WTC11 (cell line): ENCODE data around the gene MMP11. TPM values are rescaled to one million over a fixed set of nuclear protein-coding genes. Genes with fewer than 3 reads are reported as not detected.
A peak's percentile ranks its signal among the peaks of the same experiment; 100 is the strongest.

Experiments
- ATAC-seq: fragments of 200-7000 bp; cut with Tn5 transposase; 2 replicates; pipeline ENCODE4 v1.10.0; 2021; ENCODE audit warnings: mild to moderate bottlenecking, moderate library complexity
- CTCF ChIA-PET: fragments of 300-600 bp; sonication (Branson Sonifier 250); formaldehyde crosslinking; loops from one replicate; lab custom pipeline; 2021; ENCODE audit warnings: antibody characterized with exemption; lab: Charles Lee
- POLR2A ChIA-PET: fragments of 350-600 bp; sonication (Branson Sonifier 250); formaldehyde crosslinking; loops from one replicate; lab custom pipeline; 2021; ENCODE audit warnings: antibody characterized with exemption; lab: Charles Lee
- DNase-seq: peaks from one replicate; pipeline ENCODE4 v3.0.0; 2021; ENCODE audit warnings: low spot score
- H3K27ac Mint-ChIP-seq: 2 replicates; pipeline ENCODE4 v1.8.0; 2021; ENCODE audit warnings: mixed read lengths
- H3K27me3 Mint-ChIP-seq: 2 replicates; pipeline ENCODE4 v1.8.0; 2021; ENCODE audit warnings: low read depth, mild to moderate bottlenecking, moderate library complexity, mixed read lengths
- H3K36me3 Mint-ChIP-seq: 2 replicates; pipeline ENCODE4 v1.8.0; 2021; ENCODE audit warnings: mixed read lengths
- H3K4me1 Mint-ChIP-seq: 2 replicates; pipeline ENCODE4 v1.8.0; 2022; ENCODE audit warnings: mixed read lengths
- H3K4me3 Mint-ChIP-seq: 2 replicates; pipeline ENCODE4 v1.8.0; 2021; ENCODE audit warnings: mild to moderate bottlenecking, moderate library complexity, mixed read lengths
- H3K9me3 Mint-ChIP-seq: 2 replicates; pipeline ENCODE4 v1.8.0; 2021; ENCODE audit warnings: mixed read lengths
- CBFB ChIP-seq: sonication (generic); formaldehyde crosslinking; IDR thresholded peaks from 2 replicates; pipeline ENCODE4 v1.8.1; 2022; ENCODE audit warnings: mild to moderate bottlenecking, low read depth, missing genetic modification reagents
- CREM ChIP-seq: sonication (generic); formaldehyde crosslinking; IDR thresholded peaks from 2 replicates; pipeline ENCODE4 v1.8.1; 2022; ENCODE audit warnings: mild to moderate bottlenecking, missing genetic modification reagents, moderate library complexity
- E2F1 ChIP-seq: sonication (generic); formaldehyde crosslinking; IDR thresholded peaks from 2 replicates; pipeline ENCODE4 v1.8.0; 2022; ENCODE audit warnings: mild to moderate bottlenecking, missing genetic modification reagents
- ELF4 ChIP-seq: sonication (generic); formaldehyde crosslinking; IDR thresholded peaks from 2 replicates; pipeline ENCODE4 v1.8.1; 2022; ENCODE audit warnings: low read depth, mild to moderate bottlenecking, moderate library complexity, missing genetic modification reagents
- EMX1 ChIP-seq: fragments of 250-450 bp; sonication (Bioruptor Pico); IDR thresholded peaks from 2 replicates; pipeline ENCODE4 v1.8.0; 2021; ENCODE audit warnings: mild to moderate bottlenecking
- FOXJ3 ChIP-seq: sonication (generic); formaldehyde crosslinking; IDR thresholded peaks from 2 replicates; pipeline ENCODE4 v1.9.0; 2021; ENCODE audit warnings: missing genetic modification reagents, mild to moderate bottlenecking, borderline replicate concordance
- FOXP1 ChIP-seq: sonication (generic); formaldehyde crosslinking; IDR thresholded peaks from 2 replicates; pipeline ENCODE4 v1.8.0; 2022; ENCODE audit warnings: missing genetic modification reagents, mild to moderate bottlenecking, moderate library complexity, borderline replicate concordance
- GTF2I ChIP-seq: fragments of 250-450 bp; sonication (Bioruptor Pico); conservative IDR thresholded peaks from 2 replicates; pipeline ENCODE4 v1.4.0; 2021; ENCODE audit warnings: mild to moderate bottlenecking
- IRF1 ChIP-seq: sonication (generic); formaldehyde crosslinking; IDR thresholded peaks from 2 replicates; pipeline ENCODE4 v1.8.0; 2023; ENCODE audit warnings: missing genetic modification reagents
- JAZF1 ChIP-seq: fragments of 250-450 bp; sonication (Bioruptor Pico); IDR thresholded peaks from 2 replicates; pipeline ENCODE4 v1.9.0; 2021; ENCODE audit warnings: moderate library complexity, mild to moderate bottlenecking, inconsistent platforms
- NFATC4 ChIP-seq: fragments of 250-450 bp; sonication (Bioruptor Pico); IDR thresholded peaks from 2 replicates; pipeline ENCODE4 v1.9.0; 2021; ENCODE audit warnings: mild to moderate bottlenecking
- NR1H2 ChIP-seq: sonication (generic); formaldehyde crosslinking; IDR thresholded peaks from 2 replicates; pipeline ENCODE4 v1.9.0; 2021; ENCODE audit warnings: mild to moderate bottlenecking, moderate library complexity, missing genetic modification reagents
- NR2C2 ChIP-seq: sonication (generic); formaldehyde crosslinking; IDR thresholded peaks from 2 replicates; pipeline ENCODE4 v1.8.0; 2022; ENCODE audit warnings: mild to moderate bottlenecking, missing genetic modification reagents
- RELA ChIP-seq: sonication (generic); formaldehyde crosslinking; IDR thresholded peaks from 2 replicates; pipeline ENCODE4 v1.8.1; 2022; ENCODE audit warnings: missing genetic modification reagents, mild to moderate bottlenecking, borderline replicate concordance
- RORB ChIP-seq: fragments of 250-450 bp; sonication (Bioruptor Pico); IDR thresholded peaks from 2 replicates; pipeline ENCODE4 v1.9.0; 2021; ENCODE audit warnings: mild to moderate bottlenecking
- TEAD4 ChIP-seq: sonication (generic); formaldehyde crosslinking; IDR thresholded peaks from 2 replicates; pipeline ENCODE4 v1.8.0; 2022; ENCODE audit warnings: mild to moderate bottlenecking, missing genetic modification reagents
- ZBTB21 ChIP-seq: sonication (generic); formaldehyde crosslinking; IDR thresholded peaks from 2 replicates; pipeline ENCODE4 v1.8.1; 2023; ENCODE audit warnings: mild to moderate bottlenecking, missing genetic modification reagents, borderline replicate concordance
- ZNF423 ChIP-seq: fragments of 250-450 bp; sonication (Bioruptor Pico); IDR thresholded peaks from 2 replicates; pipeline ENCODE4 v2.1.2; 2022; ENCODE audit warnings: mild to moderate bottlenecking, moderate library complexity
- ZNF671 ChIP-seq: fragments of 250-450 bp; sonication (Bioruptor Pico); IDR thresholded peaks from 2 replicates; pipeline ENCODE4 v1.8.0; 2021; ENCODE audit warnings: mild to moderate bottlenecking
- total RNA-seq: library from RNA; stranded (reverse); gene quantifications from 3 replicates; pipeline ENCODE4 v1.2.3, GENCODE V29; 2021
- TF ChIP-seq, protein P1 (sequence below): sonication (generic); formaldehyde crosslinking; IDR thresholded peaks from 2 replicates; pipeline ENCODE4 v1.8.1; 2023; ENCODE audit warnings: mild to moderate bottlenecking, missing genetic modification reagents, moderate library complexity
- TF ChIP-seq, protein P2 (sequence below): sonication (generic); formaldehyde crosslinking; IDR thresholded peaks from 2 replicates; pipeline ENCODE4 v1.8.1; 2023; ENCODE audit warnings: mild to moderate bottlenecking, missing genetic modification reagents, borderline replicate concordance

MMP11 gene
- total RNA-seq, 1 experiment from 2014 or later = 16.5 TPM

GRCh38 chr22:23774922-23775436, 2.3 kb downstream of the MMP11 start:
- ATAC-seq (no peak), DNase-seq (no peak)
- Mint-ChIP-seq H3K9me3 (no peaks in the 10 kb centered on the region), H3K27me3 (peaks cover 27% of the 10 kb centered on the region), H3K4me3 (peak overlapping the region; percentile 23; the same call in 1 of the 2 replicates), H3K27ac (no peak overlapping the region), H3K4me1 (peaks cover 26% of the 10 kb centered on the region), H3K36me3 (no peaks in the 10 kb centered on the region)
- ChIA-PET POLR2A (interaction anchor here (1.2 kb wide), 1 partner anchor 82 kb away, joined by 3 read pairs; the partner anchor contains the start of gene SLC2A11), CTCF (interaction anchor here (1.2 to 1.9 kb wide), 3 partner anchors 13 to 83 kb away, joined by 3 to 10 read pairs (median 7); partner anchors contain the start of gene SLC2A11)
- TF ChIP-seq TEAD4 (no peak), E2F1 (CRISPR knock-in tag) (no peak), CREM (no peak), CBFB (no peak), NR1H2 (CRISPR knock-in tag) (no peak)

GRCh38 chr22:23775779-23776375, 3.2 kb downstream of the MMP11 start:
- ChIA-PET POLR2A (interaction anchor here (1.2 kb wide), 1 partner anchor 81 kb away, joined by 3 read pairs; the partner anchor contains the start of gene SLC2A11), CTCF (interaction anchor here (0.9 to 1.4 kb wide), 4 partner anchors 9 to 81 kb away, joined by 3 to 7 read pairs (median 4); partner anchors contain the start of genes CHCHD10 and SLC2A11)
- TF ChIP-seq JAZF1 (CRISPR knock-in tag) = no peak
- no peak for TF ChIP-seq E2F1 (CRISPR knock-in tag)
- TF ChIP-seq ZBTB21 (CRISPR knock-in tag) = no peak
- no peak for TF ChIP-seq RORB
- TF ChIP-seq FOXJ3 = no peak
- TF ChIP-seq ZNF671 (CRISPR knock-in tag) = no peak
- TF ChIP-seq ZNF423 (CRISPR knock-in tag) = no peak
- TF ChIP-seq NFATC4 = no peak
- TF ChIP-seq, protein P1, sequence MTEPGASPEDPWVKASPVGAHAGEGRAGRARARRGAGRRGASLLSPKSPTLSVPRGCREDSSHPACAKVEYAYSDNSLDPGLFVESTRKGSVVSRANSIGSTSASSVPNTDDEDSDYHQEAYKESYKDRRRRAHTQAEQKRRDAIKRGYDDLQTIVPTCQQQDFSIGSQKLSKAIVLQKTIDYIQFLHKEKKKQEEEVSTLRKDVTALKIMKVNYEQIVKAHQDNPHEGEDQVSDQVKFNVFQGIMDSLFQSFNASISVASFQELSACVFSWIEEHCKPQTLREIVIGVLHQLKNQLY (CRISPR knock-in tag) = no peak
- TF ChIP-seq GTF2I (CRISPR knock-in tag) = no peak
- TF ChIP-seq RELA = no peak
- no peak for TF ChIP-seq NR1H2 (CRISPR knock-in tag)
- no peak for TF ChIP-seq IRF1 (CRISPR knock-in tag)

DNA sequence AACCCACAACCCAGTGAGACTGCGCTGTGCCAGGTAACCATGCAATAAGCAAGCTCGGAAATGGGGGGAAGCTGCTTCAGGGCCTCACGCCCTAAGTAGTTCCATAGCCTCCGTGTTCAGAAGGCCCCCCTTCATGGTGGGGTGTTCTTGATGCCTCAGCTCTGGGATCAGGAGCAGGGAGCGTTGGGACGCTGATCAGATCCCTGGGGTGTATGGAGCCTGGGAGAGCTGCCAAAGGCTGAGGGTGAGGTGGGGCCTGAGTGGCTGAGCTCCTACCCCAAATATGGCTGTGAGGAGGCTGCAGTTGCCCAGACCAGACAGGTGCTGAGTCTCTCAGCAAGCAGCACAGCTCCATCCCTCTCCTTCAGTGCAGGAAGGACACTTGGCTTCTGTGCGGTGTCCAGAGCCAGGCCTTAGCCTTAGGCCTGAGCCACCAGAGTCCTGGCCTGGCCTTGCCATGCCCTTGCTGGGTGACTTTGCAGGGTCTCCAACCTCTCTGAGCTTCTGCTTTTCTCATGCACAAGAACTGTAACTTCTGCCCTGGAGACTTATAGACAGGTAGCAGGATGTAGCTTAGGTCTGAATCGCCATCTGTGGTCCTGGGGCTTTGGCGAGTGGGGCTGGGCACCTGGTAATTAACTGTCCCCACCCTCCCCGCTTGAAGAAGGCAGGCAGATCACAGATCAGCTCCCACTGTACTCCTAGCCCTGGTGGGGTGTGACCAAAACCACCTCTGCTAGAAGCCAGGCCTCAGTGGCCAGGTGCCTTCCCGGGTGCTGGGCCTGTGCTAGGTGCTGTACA, 5.3 kb downstream of the MMP11 start:
- Mint-ChIP-seq H3K4me3 (no peak overlapping the region), H3K27me3 (peaks cover 24% of the 10 kb centered on the region), H3K36me3 (no peaks in the 10 kb centered on the region), H3K9me3 (no peaks in the 10 kb centered on the region), H3K4me1 (peaks cover 13% of the 10 kb centered on the region), H3K27ac (no peak overlapping the region)
- ChIA-PET CTCF (interaction anchor here (0.9 to 1.3 kb wide), 5 partner anchors 8 to 79 kb away, joined by 3 to 9 read pairs (median 3); partner anchors contain the start of genes CHCHD10, SLC2A11 and SMARCB1), POLR2A (interaction anchor here (1.6 kb wide), 1 partner anchor 78 kb away, joined by 3 read pairs; no protein-coding TSS in a partner anchor)
- DNase-seq (no peak), ATAC-seq (no peak)
- no peak for TF ChIP-seq FOXP1 (CRISPR knock-in tag)
- no peak for TF ChIP-seq NR2C2
- no peak for TF ChIP-seq EMX1 (CRISPR knock-in tag)
- TF ChIP-seq ELF4 (CRISPR knock-in tag) = no peak
- TF ChIP-seq, protein P2, sequence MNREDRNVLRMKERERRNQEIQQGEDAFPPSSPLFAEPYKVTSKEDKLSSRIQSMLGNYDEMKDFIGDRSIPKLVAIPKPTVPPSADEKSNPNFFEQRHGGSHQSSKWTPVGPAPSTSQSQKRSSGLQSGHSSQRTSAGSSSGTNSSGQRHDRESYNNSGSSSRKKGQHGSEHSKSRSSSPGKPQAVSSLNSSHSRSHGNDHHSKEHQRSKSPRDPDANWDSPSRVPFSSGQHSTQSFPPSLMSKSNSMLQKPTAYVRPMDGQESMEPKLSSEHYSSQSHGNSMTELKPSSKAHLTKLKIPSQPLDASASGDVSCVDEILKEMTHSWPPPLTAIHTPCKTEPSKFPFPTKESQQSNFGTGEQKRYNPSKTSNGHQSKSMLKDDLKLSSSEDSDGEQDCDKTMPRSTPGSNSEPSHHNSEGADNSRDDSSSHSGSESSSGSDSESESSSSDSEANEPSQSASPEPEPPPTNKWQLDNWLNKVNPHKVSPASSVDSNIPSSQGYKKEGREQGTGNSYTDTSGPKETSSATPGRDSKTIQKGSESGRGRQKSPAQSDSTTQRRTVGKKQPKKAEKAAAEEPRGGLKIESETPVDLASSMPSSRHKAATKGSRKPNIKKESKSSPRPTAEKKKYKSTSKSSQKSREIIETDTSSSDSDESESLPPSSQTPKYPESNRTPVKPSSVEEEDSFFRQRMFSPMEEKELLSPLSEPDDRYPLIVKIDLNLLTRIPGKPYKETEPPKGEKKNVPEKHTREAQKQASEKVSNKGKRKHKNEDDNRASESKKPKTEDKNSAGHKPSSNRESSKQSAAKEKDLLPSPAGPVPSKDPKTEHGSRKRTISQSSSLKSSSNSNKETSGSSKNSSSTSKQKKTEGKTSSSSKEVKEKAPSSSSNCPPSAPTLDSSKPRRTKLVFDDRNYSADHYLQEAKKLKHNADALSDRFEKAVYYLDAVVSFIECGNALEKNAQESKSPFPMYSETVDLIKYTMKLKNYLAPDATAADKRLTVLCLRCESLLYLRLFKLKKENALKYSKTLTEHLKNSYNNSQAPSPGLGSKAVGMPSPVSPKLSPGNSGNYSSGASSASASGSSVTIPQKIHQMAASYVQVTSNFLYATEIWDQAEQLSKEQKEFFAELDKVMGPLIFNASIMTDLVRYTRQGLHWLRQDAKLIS (CRISPR knock-in tag) = no peak

More at GRCh38 chr22:23775779-23776375, 3.2 kb downstream of the MMP11 start:
- H3K4me1 Mint-ChIP-seq = peaks cover 26% of the 10 kb centered on the region
- no peaks in the 10 kb centered on the region for H3K36me3 Mint-ChIP-seq
- no peak overlapping the region for H3K4me3 Mint-ChIP-seq
- DNase-seq (no peak), ATAC-seq (no peak)
- no peaks in the 10 kb centered on the region for H3K9me3 Mint-ChIP-seq
- H3K27ac Mint-ChIP-seq = no peak overlapping the region
- H3K27me3 Mint-ChIP-seq = peaks cover 25% of the 10 kb centered on the region
